T-helper 1 cell (primary cell): ENCODE results near the gene KDM5C.
A peak's percentile ranks its signal among the peaks of the same experiment; 100 is the strongest.

Experiments
- DNase-seq, 5 donors: peaks; one replicate each; pipeline ENCODE4 v3.0.0-alpha.2; 2012 to 2020

Gene KDM5C

DNA sequence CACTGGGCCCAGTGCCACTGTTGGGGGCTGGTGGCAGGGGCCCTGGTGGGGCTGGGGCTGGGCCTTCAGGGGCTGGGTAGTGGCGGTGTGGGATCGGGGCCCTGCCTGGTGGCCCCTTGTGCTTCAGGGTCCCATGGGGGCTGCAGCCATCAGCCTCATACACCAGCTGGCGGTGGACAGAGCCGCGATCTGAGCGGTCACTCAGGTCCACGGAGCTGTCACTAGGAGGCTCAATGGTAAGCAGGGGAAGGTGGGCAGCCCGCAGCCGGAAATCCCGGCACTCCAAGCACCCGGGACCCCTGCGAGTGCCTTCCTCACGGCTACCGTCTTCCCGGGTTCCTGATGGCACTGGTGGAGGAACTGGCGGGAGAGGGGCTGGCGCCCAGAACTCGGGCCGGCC, 25.5 kb upstream of the KDM5C start:
- no peak for DNase-seq

DNA sequence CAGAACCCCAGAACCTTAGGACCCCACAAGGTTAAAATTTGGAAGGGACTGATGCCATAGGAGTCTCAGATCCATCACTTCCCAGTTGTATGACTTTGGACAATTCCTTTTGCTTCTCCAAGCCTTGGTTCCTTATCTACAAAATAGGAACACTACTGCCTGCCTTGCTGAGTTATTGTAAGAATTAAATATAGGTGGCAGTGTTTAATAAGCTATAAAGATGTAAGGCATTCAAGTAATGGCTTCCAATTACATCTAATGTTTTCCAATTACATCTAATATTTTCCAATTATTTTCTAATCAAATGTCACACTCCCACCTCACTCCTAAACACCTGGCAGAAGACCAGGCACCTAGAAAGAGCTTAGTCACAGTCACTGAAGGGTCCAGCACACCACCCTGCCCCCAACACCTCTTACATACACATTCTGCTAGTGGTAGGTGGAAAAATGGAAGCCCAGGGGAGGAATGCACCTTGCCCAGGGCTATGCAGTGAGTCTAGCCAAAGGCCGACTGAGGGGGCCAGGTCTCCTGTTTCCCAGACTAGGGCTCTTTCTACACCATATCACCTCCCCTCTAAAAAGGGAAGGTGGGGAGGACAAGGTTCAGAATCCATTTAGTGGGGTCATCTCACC, 24.5 kb upstream of the KDM5C start:
- no peak for DNase-seq

DNA sequence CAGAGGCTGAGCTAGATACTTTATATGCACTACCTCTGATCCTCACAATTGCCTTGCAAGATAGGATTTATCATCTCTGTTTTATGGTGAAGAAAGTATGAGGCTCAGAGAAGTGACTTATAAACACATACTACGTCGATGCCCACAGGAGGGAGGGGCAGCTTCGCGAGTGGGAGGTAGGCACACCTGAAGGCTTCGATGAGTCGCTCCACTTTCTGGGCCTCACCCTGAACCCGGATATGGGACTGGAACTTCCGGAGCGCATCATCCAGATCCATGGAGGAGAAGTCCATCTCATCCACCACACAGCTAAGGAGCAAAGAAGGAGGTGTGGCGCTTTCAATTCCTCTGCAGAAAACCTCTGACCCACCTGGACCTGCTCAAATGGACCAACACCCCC, 22.9 kb upstream of the KDM5C start:
- DNase-seq, result no peak

DNA sequence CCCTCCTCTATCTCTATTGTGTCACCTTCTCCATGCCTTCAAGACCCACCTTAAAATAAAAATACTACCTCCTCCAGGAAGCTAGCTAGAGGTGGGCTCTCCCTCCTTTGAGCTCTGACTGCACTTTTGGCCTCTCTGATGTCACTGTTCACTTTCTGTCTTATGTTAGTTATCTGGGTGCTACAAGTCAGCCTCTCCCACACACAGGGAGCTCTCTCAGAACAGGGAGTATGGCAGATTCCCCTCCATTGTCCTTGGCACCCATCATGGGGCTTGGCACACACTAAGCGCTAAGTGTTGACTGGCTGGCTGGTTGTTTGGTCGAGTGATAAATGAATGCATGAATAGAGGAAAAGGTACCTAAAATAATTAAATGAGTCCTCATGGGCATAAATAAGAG, 21.2 kb upstream of the KDM5C start:
- no peak for DNase-seq

DNA sequence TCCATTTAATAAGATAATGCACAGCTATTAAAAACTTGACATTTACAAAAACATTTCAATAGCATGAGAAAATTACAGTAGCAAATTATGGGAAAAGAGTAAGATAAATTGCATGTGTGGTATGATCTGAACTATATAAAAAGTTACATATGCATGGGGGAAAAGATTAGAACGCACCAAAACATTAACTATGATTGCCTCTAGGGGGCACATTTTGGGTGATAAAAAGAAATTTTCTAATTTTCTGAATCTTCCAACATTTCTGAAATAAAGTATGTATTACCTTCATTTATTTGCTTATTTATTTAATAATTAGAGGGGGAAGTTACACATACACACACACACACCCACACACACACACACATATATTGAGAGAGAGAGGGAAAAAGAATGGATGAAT, 19.6 kb upstream of the KDM5C start:
- no peak for DNase-seq

DNA sequence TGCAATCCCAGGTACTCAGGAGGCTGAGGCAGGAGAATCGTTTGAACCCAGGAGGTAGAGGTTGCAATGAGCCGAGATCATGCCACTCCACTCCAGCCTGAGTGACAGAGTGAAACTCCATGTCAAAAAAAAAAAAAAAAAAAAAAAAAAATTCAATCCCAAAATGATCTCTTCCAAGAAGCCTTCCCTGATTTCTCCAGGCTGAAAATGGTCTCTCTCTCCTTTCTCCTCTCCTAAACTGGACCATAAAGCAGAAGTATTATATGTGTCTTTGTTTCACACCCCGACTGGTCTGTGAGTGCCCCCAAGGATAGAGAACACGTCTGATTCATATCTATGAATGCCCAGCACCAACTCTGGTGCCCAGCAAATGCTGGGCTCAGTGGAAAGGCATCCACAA, 17.3 kb upstream of the KDM5C start:
- DNase-seq, result no peak

DNA sequence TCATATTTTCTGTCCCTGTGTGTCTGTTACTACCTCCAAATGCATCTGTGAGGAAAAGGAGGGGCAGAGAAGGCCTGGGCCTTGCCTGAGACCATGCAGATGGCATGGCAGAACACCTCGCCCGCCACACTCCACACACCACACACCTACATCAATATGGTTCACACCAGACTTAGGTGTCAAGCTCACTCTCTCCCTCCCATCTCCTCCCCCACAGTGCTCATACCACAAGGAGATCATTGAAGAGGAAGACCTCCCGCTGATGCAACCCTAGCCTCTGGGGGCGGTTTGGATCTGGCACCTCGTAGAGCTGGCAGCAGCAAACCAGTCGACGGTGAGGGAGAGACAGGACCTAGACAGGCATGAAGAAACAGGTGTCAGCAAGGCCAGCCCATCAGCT, 16.6 kb upstream of the KDM5C start:
- DNase-seq, result no peak

DNA sequence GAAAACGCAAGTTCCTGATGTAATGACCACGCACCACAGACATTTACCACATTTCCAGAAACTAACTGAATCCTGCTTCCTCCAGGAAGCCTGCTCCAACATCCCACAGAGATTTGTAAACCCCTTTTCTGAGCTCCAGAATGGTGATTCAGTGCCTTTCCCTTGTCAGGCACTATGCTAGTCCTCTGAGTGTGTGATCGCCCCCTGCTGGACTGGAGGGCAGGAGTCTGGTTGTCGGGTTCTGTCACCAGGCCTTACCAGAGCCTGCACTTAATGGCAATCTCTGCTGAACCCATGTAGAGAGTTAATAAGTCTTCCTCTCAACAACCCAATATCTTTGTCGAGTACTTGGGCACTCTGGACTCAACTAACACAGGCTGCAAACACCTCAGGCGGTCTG, 14.5 kb upstream of the KDM5C start:
- peak in 1 of 5 donors; percentile 22 for DNase-seq

DNA sequence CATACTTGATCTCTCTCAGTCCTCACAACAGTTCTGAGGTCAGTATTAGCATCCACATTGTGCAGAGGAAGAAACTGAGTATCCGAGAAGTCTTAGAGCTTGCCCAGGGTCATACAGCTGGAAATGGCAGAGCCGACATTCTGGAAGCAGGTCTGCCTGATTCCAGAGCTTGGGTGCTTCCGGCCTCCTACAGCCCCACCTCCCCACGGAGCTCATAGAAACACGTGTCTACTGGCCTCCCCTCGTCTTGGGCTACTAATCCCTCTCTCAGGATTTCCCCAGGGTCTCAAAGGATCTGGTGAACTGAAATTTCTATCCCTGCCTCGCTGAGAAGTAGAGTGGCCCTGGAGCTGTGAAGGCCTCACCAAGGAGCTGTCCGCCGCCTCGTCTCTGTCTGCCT, 12.0 kb upstream of the KDM5C start:
- no peak for DNase-seq

DNA sequence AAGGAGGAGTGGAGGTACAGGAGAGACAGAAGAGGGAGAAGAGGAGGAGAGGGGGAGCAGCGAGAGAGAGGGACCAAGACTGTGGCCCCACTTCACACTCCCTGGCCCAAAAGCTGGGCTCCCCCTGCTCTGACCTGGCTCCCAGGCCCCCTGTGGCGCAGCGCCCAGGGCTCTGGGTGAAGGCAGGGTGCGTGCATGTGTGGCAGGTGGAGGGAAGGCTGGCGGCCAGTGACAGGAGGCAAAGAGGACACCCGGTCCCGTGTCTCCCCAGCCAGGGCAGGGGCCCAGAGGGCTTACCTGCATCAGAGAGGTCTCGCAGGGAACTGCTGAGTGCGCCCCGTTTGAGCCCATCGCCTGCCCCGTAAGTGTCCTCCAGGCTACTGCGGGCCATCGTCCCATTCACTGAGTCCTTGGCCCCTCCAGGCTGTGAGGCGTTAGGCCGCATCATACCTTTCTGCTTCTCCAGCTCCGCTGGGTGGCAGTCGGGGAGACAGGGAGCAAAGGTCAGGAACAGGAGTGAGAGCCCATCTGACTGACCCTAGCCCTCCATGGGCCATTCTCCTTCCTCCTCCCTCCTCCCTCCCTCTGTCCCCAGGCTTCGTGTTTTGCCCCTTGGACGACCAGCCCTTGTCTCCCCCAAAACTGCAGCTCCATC, 11.1 kb upstream of the KDM5C start:
- no peak for DNase-seq

DNA sequence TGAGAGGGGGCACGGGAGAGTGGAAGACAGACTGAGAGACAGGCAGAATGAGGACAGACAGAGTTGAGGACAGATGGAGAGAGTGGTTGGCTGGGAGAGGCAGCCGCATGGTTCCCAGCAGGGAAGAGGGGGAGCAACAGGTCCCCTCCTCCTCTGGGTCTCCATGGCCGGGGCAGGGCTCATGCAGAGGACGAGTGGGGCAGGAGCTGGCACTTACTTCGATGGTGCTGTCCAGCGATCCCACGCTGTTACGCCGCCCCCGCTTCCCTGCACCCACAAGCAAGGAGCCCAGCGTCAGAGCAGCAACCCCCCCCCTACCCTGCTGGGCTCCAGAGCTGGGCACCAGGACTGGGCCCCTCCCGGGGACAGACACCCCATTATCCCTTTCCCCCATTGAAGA, 10.6 kb upstream of the KDM5C start:
- DNase-seq, result no peak

DNA sequence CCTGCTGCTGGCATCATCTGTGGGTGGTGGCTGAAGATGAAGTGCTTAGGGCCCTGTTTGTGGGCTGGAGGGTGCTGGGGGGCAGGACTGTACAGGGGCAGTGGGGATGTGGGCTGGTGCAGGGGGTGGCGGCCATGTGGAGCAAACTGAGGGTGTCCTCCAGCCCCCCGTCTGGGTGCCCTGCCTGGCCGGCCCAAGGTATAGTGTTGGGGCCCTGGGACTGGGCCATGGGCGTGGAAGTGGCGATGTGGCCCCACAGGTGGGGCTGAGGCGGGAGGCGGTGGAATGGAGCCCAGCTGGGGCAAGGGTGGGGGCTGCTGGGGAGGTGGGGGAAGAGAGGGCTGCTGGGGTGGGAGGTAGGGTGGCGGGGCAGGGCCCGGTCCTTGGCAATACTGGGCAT, 9.5 kb upstream of the KDM5C start:
- no peak for DNase-seq

DNA sequence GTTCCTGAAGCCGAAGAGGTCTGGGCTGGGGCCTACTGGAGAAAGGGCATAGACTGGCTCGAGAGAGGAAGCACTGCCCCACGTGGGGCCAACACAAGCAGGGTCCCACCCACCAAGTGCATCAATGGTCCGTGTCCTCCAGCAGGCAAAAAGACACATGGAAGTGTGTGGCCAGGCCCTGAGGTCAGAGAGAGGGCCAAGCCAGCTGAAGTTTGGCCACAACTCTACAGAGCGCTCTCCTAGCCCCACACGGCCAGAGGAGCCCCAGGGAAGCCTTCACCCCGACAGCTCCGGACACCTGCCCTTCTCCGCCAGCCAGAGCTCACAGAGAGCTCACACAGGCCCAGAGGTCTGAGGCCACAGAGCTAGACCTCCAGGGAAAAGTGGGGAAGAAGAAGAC, 8.5 kb upstream of the KDM5C start:
- no peak for DNase-seq

DNA sequence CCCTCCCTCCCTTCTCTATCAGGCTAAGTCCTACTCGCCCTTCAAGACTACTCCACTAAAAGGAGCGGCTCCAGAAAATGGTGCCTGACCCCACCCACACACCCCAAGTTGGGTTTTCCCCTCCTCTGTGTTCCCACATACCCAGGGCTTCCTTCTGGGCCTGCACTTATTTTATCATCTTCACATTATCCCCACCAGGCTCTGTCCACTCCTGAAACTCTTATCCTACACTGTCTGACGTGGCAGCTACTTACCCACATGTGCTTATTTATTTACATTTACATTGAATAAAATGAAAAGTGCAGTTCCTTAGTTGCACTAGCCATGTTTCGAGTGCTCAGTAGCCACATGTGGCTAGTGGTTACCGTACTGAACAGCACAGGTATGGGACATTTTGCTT, 5.1 kb upstream of the KDM5C start:
- DNase-seq, result no peak

DNA sequence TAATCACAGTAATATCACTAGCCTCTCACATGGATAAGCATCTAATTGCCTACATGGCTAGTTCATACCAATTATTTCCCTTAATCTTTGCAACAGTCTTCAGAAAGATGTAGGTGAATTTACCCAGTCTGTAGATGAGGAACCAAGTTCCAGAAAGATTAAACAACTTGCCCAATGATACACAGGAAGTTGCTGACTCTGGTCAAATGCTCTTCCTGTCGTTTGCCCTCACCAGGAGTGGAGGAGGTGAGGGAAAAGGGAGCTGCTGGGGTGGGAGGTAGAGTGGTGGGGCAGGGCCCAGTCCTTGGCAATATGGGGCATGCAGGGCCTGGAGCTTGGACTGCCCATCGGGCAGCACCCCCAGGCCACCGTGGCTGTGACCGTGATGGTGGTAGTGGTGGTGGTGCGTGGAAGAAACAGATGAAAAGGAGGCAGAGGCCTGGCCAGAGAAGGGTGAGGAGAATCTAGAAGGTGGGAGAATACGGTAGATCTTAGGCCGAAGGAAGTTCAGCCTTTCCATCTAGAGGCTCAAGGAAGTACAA, 2.3 kb upstream of the KDM5C start:
- DNase-seq, result no peak

DNA sequence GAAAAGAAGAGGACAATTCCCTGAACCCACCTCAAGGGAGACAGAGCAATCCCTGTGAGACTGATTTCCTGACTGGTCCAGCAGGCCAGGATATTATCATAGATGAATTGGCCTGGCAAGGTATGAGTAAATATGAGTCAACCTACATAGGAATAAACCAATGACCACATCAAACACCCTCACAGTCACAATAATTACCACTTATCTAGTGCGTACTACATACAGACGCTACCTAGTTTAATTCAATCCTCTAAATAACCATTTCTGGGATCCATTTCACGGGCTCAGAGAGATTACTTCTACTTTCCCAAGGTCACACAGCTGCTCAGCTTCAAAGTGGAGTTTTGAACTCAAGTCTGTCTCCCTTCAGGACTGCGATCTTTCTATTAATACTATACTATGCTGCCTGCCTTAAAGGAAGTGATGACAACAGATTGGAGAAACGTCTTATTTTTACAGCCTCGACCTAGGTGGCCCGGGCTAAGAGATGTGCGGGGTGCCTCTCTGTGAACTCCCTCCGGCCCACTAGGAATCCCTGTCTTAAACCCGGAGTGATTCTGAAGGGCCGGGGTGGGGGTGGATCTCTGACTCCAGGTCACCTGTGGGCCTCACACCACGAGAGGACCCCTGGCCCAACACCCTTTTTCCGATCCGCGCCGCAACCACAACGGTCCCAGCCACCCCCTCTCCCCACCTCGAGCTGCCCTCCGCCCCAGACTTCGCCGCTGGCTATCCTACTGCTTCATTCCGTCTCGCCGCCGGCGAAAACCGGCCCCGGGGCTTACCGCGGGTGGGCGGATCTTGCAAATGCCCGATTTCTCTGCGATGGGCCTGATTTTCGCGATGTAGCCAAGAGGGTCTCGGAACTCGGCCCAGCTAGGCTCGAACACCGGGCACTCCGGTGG, 800 bp downstream of the KDM5C start:
- peak in 2 of 5 donors; percentile 3 to 40 for DNase-seq

DNA sequence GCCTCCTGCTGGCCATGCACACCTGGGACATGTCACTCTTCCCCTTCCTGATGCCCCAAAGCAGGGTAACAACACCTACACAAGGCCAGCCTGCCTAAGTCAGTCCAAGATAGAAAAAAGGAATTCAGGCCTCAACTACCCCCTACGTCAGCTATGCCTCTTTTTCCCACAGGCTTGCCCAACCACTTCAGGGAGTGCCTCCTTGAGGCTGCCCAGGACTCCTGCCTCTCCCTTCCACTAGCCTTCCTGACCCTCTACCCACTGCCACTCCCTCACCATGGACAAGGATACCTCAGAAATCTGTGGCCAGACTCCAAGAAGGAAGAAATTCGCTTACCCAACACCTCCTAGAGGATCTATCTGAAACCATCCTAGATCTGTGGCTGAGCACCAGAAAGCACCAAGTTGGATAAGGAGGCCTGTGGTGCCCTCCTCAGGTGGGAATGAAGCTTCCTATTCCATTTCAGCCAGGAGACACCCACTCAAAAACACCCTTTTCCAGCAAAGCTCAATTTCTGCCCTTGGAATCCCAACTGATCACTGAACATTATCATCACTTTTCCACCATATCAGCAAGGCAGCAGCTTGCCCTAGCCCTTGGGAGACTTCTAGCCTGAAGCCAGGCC, 1.8 kb downstream of the KDM5C start:
- no peak for DNase-seq

DNA sequence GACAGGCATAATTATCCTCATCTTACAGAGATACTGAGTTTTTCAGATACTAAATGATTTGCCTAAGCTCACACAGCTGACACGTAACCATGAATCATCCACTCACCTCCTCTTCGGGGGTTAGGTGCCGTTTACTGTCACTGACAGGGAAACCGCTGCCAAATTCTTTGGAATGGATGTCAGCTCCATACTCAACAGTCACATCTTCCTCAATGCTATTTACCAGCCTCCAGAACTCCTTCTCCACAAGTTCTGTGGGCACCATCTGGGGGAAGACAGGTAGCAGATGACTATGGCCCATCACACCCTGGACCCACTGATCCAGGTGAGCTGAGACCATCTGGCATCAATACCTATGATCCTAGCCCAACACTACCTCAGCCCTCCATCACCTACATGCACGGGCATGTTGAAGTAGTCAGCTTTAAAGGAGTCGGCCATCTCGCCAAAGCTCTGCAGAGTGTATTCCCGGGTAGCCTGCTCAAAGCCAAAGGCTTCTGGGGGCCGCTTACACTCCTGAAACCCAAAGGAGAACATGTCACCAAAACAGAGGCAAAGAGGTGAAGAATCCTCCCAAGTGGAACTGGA, 13.5 kb downstream of the KDM5C start:
- DNase-seq, result no peak

DNA sequence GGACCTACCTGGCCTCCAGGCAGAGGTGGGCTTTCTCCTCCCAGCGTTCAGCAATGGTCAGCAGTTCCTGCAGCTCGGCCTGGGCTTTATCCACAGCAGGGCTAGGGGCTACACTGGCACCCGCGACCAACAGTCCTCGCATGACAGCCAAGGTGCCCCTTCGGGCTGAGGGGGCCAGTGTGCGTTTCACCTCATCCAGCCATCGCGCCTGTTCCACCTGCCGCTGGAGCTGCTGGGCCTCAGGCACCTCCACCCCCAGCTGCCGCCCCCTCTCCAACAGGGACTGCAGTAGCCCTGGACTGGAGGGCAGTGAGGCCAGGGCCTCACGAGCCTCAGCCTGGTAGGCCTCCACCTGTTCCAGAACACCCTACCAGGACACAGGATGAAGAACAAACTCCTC, 28.3 kb downstream of the KDM5C start:
- no peak for DNase-seq

DNA sequence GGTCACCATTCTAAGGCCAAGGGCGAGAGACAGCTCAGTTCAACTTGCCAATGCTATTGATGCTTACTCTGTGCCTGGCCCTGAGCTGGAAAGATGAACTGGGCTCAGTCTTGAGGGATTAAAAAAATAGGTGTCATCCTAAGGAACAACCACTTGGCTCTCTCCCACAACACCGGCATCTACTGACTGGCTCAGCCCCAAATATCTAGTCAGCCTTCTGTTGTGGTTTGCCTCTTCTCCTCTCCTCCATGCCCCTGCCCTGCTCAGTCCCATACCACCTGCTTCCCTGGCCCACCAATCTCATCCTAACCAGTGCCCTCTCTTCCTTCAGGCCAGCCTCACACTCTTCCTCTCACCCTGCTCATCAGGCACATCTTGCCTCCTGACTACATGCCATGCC, 29.6 kb downstream of the KDM5C start:
- no peak for DNase-seq

DNA sequence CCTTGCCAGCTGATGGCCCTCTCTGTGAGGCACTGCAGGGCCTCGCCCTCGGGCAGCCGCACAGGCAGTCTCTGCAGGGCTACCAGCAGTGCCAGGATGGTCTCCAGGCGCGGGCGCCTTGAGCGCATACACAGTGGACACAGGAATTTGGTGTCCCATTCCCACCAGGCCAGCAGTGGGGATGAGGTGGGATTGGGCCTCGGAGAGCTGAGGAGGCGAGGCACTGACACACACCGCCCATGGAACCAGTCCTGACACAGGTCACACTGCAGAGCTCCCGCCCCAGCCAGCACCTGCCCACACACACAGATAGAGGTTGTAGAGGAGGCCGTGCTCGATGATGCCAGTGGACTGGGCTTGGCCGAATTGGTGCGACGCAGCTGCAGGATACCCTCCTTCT, 30.7 kb downstream of the KDM5C start:
- DNase-seq, result no peak

DNA sequence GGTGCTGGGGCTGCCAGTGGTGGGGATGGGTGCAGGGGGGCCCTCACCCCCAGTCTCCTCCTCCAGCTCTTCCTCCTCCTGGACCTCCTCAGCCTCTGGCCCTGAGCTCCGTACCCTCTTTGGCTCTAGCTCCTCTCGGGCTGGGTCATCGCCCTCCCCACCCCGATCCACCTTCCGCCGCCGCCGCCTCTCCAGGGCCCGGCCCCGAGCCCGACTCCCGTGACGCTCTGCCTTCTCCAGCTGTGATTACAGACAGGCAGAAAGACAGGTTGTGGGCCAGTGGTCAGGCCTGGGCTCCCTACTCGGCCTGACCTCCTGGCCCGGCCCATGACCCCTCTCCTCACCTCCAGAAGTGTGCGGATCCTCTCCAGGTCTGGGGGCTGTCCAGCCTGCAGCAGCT, 31.9 kb downstream of the KDM5C start:
- DNase-seq, result no peak
